Measurements from ENCODE around the gene COTL1.
"Not testable (repeated sequence)": the region's sequence is repeated elsewhere in the genome, so short reads cannot be mapped to it uniquely, and the experiment has no call there.

The COTL1 gene

GRCh38 chr16:84629580-84629979 lies 11.7 kb upstream of the COTL1 start:
- Histone ChIP-seq H3K36me3 (ENCODE audit: control insufficient read depth, insufficient read depth, low read length) (no peaks in the 10 kb centered on the region), H3K27me3 (replicated peaks; ENCODE audit: control insufficient read depth, insufficient read depth, low read length) (no peaks in the 10 kb centered on the region), H3K4me3 (replicated peaks; ENCODE audit: low read depth, low read length) (no peak overlapping the region)
- no peak for DNase-seq (ENCODE audit: extremely low read depth, insufficient read length)
- no peak for TF ChIP-seq CTCF (IDR thresholded peaks at IDR 0.05; ENCODE audit: insufficient read depth, low read length, poor library complexity, severe bottlenecking)

- Histone ChIP-seq H3K27me3 (replicated peaks; ENCODE audit: control insufficient read depth, insufficient read depth, low read length) (no peaks in the 10 kb centered on the region), H3K36me3 (ENCODE audit: control insufficient read depth, insufficient read depth, low read length) (no peaks in the 10 kb centered on the region)
These were observed 10.4 kb upstream of the COTL1 start for GRCh38 chr16:84628226-84628731.

GRCh38 chr16:84625556-84625955 lies 7.7 kb upstream of the COTL1 start:
- TF ChIP-seq CTCF (IDR thresholded peaks at IDR 0.05; ENCODE audit: insufficient read depth, low read length, poor library complexity, severe bottlenecking) = no peak
- Histone ChIP-seq H3K36me3 (ENCODE audit: control insufficient read depth, insufficient read depth, low read length) (no peaks in the 10 kb centered on the region), H3K4me3 (replicated peaks; ENCODE audit: low read depth, low read length) (no peak overlapping the region), H3K27me3 (replicated peaks; ENCODE audit: control insufficient read depth, insufficient read depth, low read length) (no peaks in the 10 kb centered on the region)
- no peak for DNase-seq (ENCODE audit: extremely low read depth, insufficient read length)

More at GRCh38 chr16:84628226-84628731, 10.4 kb upstream of the COTL1 start:
- DNase-seq (ENCODE audit: extremely low read depth, insufficient read length) = no peak
- H3K4me3 ChIP-seq (replicated peaks; ENCODE audit: low read depth, low read length) = no peak overlapping the region
- TF ChIP-seq CTCF (IDR thresholded peaks at IDR 0.05; ENCODE audit: insufficient read depth, low read length, poor library complexity, severe bottlenecking) = no peak

- not testable (repeated sequence) for H3K36me3 ChIP-seq (ENCODE audit: control insufficient read depth, insufficient read depth, low read length); H3K27me3 ChIP-seq (replicated peaks; ENCODE audit: control insufficient read depth, insufficient read depth, low read length); H3K4me3 ChIP-seq (replicated peaks; ENCODE audit: low read depth, low read length); DNase-seq (ENCODE audit: extremely low read depth, insufficient read length)
These were observed 3.0 kb upstream of the COTL1 start for GRCh38 chr16:84620913-84621312.

- peaks cover 8% of the 10 kb centered on the region for H3K36me3 ChIP-seq (ENCODE audit: control insufficient read depth, insufficient read depth, low read length)
- no peak overlapping the region; the same call in 1 of the 2 replicates for H3K4me3 ChIP-seq (replicated peaks; ENCODE audit: low read depth, low read length)
- no peak for TF ChIP-seq CTCF (IDR thresholded peaks at IDR 0.05; ENCODE audit: insufficient read depth, low read length, poor library complexity, severe bottlenecking)
- no peak for DNase-seq (ENCODE audit: extremely low read depth, insufficient read length)
- no peaks in the 10 kb centered on the region for H3K27me3 ChIP-seq (replicated peaks; ENCODE audit: control insufficient read depth, insufficient read depth, low read length)
These were observed 943 bp upstream of the COTL1 start for GRCh38 chr16:84618581-84619460.

GRCh38 chr16:84617041-84617790 lies 662 bp downstream of the COTL1 start:
- Histone ChIP-seq H3K4me3 (replicated peaks; ENCODE audit: low read depth, low read length) (peak overlapping the region; percentile 91), H3K27me3 (replicated peaks; ENCODE audit: control insufficient read depth, insufficient read depth, low read length) (no peaks in the 10 kb centered on the region), H3K36me3 (ENCODE audit: control insufficient read depth, insufficient read depth, low read length) (peaks cover 14% of the 10 kb centered on the region)
- peak; percentile 67 for DNase-seq (ENCODE audit: extremely low read depth, insufficient read length)
- no peak for TF ChIP-seq CTCF (IDR thresholded peaks at IDR 0.05; ENCODE audit: insufficient read depth, low read length, poor library complexity, severe bottlenecking)
